HG03196 (cell line): Measurements from ENCODE around the gene MYNN.

ENCODE experiments used
- ATAC-seq: cut with Tn5 transposase; IDR thresholded peaks from one replicate; pipeline ENCODE4 v1.9.1; 2021; ENCODE audit not compliant: unreplicated experiment

The MYNN gene

GRCh38 chr3:169822983-169823382 is 49.8 kb downstream of the MYNN start:
- ATAC-seq: no peak

DNA sequence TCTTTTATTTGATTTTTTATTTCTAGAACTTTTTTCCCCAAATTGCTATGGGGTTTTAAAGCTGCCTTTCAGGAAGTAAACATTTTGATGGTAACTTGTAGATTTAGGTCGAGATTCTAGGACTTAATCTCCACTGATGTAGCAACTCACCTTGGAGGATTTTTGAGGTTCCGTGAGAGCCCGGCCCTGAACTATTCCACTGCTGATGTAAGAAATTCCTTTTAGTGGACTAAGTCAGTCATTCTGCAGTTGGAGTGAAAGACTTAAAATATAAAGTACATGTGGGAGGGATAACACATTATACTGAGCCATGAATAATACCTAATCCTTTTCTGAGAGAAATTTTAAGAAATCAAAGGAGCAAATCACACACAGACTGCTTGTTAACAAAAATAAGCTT is 52.1 kb downstream of the MYNN start:
- no peak for ATAC-seq

DNA sequence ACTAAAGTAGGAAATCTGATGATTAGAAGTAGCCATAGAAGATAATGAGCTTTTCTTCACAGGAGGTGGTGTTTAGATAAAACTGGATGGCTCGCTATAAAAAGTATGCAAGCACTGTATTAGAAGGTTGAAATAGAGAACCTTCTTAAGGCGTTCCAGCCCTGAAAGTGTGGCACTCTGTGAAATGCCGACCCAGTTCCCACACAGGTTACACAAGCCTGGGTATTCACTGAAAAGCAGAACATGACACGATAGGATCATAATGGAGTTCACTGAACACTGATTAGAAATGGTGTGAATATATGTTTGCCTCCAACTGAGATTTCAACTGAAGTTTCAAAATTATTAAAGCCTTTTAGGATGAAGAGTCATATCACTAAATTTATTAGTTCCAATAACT is 54.5 kb downstream of the MYNN start:
- no peak for ATAC-seq

DNA sequence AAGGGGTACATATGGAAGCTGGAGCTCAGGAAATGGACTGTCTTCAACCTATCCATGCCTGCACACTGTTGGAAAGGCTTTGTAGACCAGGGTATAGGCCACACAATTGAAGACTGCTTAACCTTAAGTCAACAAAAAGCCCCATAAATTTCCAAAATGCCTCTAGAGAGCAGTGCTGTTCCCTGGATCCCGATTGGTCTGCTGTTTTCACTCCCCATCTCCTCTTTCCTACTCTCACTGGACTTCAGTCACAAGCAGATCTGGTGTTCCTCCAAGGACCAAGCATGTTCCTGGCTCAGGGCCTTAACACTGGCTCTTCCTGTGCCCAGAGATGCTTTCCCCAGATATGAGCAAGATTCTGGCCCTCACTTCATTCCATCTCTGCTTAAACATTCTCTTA is 62.3 kb downstream of the MYNN start:
- no peak for ATAC-seq

DNA sequence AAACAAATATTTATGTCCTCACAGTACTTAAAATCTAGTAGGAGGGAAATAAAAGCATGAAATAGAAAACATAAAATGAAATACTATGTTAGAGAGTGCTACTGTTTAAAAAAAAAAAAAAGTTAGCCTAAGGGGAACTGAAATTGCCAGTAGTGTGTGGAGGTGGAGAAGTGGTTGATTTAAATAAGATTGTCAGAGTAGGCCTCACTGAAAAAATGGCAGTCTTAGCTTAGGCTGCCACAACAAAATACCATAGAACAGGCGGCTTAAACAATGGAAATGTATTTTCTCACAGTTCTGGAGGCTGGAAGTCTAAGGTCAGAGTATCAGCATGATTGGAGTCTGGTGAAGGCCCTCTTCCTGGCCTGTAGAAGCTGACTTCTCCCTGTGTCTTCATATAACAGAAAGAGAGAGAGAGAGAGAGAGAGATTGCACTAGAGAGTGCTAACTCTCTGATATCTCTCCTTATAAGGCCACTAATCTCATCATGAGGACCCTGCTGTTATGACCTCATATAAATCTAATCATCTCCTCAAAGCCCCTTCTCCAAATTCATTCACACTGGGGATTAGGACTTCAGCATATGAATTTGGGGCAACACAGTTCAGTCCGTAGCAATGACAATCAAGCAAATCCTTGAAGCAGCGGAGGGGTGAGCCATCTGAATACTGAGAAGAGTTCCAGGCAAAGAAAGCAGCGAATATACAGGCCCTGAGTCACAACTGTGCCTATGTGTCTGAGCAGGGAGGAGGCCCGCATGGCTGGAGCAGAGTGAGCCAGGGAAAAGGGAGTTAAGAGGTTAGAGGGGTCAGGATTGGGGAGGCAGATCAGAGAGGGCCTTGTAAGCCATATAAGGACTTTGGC is 63.1 kb downstream of the MYNN start:
- peak; percentile 67 for ATAC-seq

DNA sequence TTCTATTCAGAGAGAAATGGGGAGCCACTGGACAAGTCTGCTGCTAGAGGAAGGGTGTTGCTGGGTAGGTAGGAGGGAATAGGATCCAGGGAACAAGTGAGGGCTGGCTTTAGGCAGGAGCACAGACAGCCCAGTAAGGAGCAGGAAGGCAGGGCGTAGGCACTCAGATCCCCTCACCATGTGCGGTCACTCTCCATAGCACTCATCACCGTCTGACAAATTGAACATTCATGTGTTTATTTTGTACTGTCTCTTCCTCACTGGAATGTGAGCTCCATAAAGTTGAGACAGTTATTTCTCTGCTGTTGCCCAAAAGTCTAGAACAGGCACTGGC is 63.7 kb downstream of the MYNN start:
- ATAC-seq: no peak

- ATAC-seq: no peak
These were observed 65.4 kb downstream of the MYNN start for GRCh38 chr3:169838511-169839030.
